ENCODE measurements around the gene SART1.

- TF ChIP-seq TAF1 (IDR thresholded peaks at IDR 0.05; ENCODE audit: borderline replicate concordance, insufficient read depth, low read length) (no peak), POLR2AphosphoS5 (IDR thresholded peaks at IDR 0.05; ENCODE audit: low read depth, low read length) (no peak), REST (IDR thresholded peaks at IDR 0.05; ENCODE audit: insufficient read depth in 1 of 2, low read depth in 2 of 2, low read length in 2 of 2) (no peak)
These were observed 3.2 kb upstream of the SART1 start for GRCh38 chr11:65958291-65958690.

All from PFSK-1 (cell line).